ENCODE results near the gene PLAAT5. TPM values are rescaled to one million over a fixed set of nuclear protein-coding genes. Genes with fewer than 3 reads are reported as not detected.

PLAAT5 gene
- total RNA-seq, 2 experiments from 2014 or later: 0.16 TPM; not detected in 1

GRCh38 chr11:63448646-63449045, 42.3 kb downstream of the PLAAT5 start:
- H3K36me3 ChIP-seq (ENCODE audit: insufficient read depth, low read length): no peaks in the 10 kb centered on the region
- H3K4me3 ChIP-seq (ENCODE audit: low read length): no peak overlapping the region
- ATAC-seq (ENCODE audit: poor library complexity) (no peak), DNase-seq (no peak)
- intact Hi-C loops (cut with DNase I, micrococcal nuclease): no loop called here
- CTCF ChIA-PET: no interaction called here
- no peaks in the 10 kb centered on the region for H3K9me3 ChIP-seq (ENCODE audit: control insufficient read depth in 1 of 2, insufficient read depth in 1 of 2, low read length in 2 of 2)
- no peaks in the 10 kb centered on the region for H3K36me3 Mint-ChIP-seq (ENCODE audit: low read depth)
- H3K4me1 ChIP-seq (ENCODE audit: insufficient read depth, low read length): no peaks in the 10 kb centered on the region
- TF ChIP-seq, protein P1, sequence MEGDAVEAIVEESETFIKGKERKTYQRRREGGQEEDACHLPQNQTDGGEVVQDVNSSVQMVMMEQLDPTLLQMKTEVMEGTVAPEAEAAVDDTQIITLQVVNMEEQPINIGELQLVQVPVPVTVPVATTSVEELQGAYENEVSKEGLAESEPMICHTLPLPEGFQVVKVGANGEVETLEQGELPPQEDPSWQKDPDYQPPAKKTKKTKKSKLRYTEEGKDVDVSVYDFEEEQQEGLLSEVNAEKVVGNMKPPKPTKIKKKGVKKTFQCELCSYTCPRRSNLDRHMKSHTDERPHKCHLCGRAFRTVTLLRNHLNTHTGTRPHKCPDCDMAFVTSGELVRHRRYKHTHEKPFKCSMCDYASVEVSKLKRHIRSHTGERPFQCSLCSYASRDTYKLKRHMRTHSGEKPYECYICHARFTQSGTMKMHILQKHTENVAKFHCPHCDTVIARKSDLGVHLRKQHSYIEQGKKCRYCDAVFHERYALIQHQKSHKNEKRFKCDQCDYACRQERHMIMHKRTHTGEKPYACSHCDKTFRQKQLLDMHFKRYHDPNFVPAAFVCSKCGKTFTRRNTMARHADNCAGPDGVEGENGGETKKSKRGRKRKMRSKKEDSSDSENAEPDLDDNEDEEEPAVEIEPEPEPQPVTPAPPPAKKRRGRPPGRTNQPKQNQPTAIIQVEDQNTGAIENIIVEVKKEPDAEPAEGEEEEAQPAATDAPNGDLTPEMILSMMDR (IDR thresholded peaks at IDR 0.05): no peak
- POLR2A ChIA-PET: no interaction called here
- no peak overlapping the region for H3K27ac Mint-ChIP-seq
- H3K27ac ChIP-seq (ENCODE audit: low read depth in 1 of 2, low read length in 2 of 2): no peak overlapping the region
- no peak overlapping the region for H3K4me3 Mint-ChIP-seq
- H3K27me3 Mint-ChIP-seq: peaks cover 22% of the 10 kb centered on the region
- no peaks in the 10 kb centered on the region for H3K27me3 ChIP-seq (ENCODE audit: control insufficient read depth in 1 of 2, insufficient read depth in 2 of 2, low read length in 2 of 2)
- no peaks in the 10 kb centered on the region for H3K9me3 Mint-ChIP-seq
- H3K4me1 Mint-ChIP-seq (ENCODE audit: low read depth): peaks cover 4% of the 10 kb centered on the region

DNA sequence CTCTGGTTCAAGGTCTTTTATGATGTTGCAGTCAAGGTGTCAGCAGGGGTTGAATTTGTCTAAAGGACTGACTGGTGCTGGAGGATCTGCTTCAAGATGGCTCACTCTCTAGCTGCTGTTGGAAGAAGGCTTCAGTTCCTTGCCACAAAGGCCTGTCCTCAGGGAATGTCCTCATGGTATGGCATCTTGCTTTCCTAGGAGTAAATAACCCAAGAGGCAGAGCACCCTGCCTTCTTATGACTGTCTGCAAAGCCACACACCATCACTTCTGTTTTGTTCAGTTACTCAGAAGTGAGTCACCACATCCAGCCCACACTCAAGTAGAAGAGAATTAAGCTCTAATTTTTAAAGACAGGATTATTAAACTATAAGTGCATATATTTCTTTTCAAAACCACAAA, 45.2 kb downstream of the PLAAT5 start:
- H3K27me3 Mint-ChIP-seq: peaks cover 16% of the 10 kb centered on the region
- CTCF ChIA-PET: no interaction called here
- Histone ChIP-seq H3K27ac (ENCODE audit: low read depth in 1 of 2, low read length in 2 of 2) (no peak overlapping the region), H3K36me3 (ENCODE audit: insufficient read depth, low read length) (no peaks in the 10 kb centered on the region), H3K4me3 (ENCODE audit: low read length) (no peak overlapping the region), H3K9me3 (ENCODE audit: control insufficient read depth in 1 of 2, insufficient read depth in 1 of 2, low read length in 2 of 2) (no peaks in the 10 kb centered on the region), H3K27me3 (ENCODE audit: control insufficient read depth in 1 of 2, insufficient read depth in 2 of 2, low read length in 2 of 2) (no peaks in the 10 kb centered on the region), H3K4me1 (ENCODE audit: insufficient read depth, low read length) (no peaks in the 10 kb centered on the region)
- intact Hi-C loops (cut with DNase I, micrococcal nuclease): no loop called here
- H3K27ac Mint-ChIP-seq: no peak overlapping the region
- DNase-seq: no peak
- no peaks in the 10 kb centered on the region for H3K9me3 Mint-ChIP-seq
- H3K4me3 Mint-ChIP-seq: no peak overlapping the region
- no peaks in the 10 kb centered on the region for H3K36me3 Mint-ChIP-seq (ENCODE audit: low read depth)
- TF ChIP-seq, protein P1 (IDR thresholded peaks at IDR 0.05): no peak
- POLR2A ChIA-PET: no interaction called here
- H3K4me1 Mint-ChIP-seq (ENCODE audit: low read depth): peaks cover 5% of the 10 kb centered on the region
- no peak for ATAC-seq (ENCODE audit: poor library complexity)

GRCh38 chr11:63445118-63445517, 45.8 kb downstream of the PLAAT5 start:
- no peaks in the 10 kb centered on the region for H3K4me1 ChIP-seq (ENCODE audit: insufficient read depth, low read length)
- TF ChIP-seq, protein P1 (IDR thresholded peaks at IDR 0.05): no peak
- no peak for ATAC-seq (ENCODE audit: poor library complexity)
- no peaks in the 10 kb centered on the region for H3K36me3 Mint-ChIP-seq (ENCODE audit: low read depth)
- H3K4me3 Mint-ChIP-seq: no peak overlapping the region
- intact Hi-C loops (cut with DNase I, micrococcal nuclease): no loop called here
- H3K4me1 Mint-ChIP-seq (ENCODE audit: low read depth): peaks cover 5% of the 10 kb centered on the region
- ChIA-PET CTCF (no interaction called here), POLR2A (no interaction called here)
- no peaks in the 10 kb centered on the region for H3K9me3 ChIP-seq (ENCODE audit: control insufficient read depth in 1 of 2, insufficient read depth in 1 of 2, low read length in 2 of 2)
- no peak for DNase-seq
- H3K27me3 ChIP-seq (ENCODE audit: control insufficient read depth in 1 of 2, insufficient read depth in 2 of 2, low read length in 2 of 2): no peaks in the 10 kb centered on the region
- no peak overlapping the region for H3K27ac ChIP-seq (ENCODE audit: low read depth in 1 of 2, low read length in 2 of 2)
- peaks cover 10% of the 10 kb centered on the region for H3K27me3 Mint-ChIP-seq
- H3K9me3 Mint-ChIP-seq: no peaks in the 10 kb centered on the region
- no peaks in the 10 kb centered on the region for H3K36me3 ChIP-seq (ENCODE audit: insufficient read depth, low read length)
- H3K4me3 ChIP-seq (ENCODE audit: low read length): no peak overlapping the region
- H3K27ac Mint-ChIP-seq: no peak overlapping the region
